GM21447 (cell line): ENCODE measurements around the gene THG1L.
"Not testable (repeated sequence)": the region's sequence is repeated elsewhere in the genome, so short reads cannot be mapped to it uniquely, and the experiment has no call there.

Experiments
- ATAC-seq: cut with Tn5 transposase; IDR thresholded peaks from one replicate; pipeline ENCODE4 v1.9.1; 2021; ENCODE audit not compliant: unreplicated experiment

Gene THG1L

DNA sequence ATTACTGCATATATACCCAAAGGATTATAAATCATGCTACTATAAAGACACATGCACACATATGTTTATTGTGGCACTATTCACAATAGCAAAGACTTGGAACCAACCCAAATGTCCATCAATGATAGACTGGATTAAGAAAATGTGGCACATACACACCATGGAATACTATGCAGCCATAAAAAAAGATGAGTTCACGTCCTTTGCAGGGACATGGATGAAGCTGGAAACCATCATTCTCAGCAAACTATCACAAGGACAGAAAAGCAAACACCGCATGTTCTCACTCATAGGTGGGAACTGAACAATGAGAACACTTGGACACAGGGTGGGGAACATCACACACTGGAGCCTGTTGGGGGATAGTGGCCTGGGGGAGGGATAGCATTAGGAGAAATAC, 4.6 kb upstream of the THG1L start:
- ATAC-seq: not testable (repeated sequence)

DNA sequence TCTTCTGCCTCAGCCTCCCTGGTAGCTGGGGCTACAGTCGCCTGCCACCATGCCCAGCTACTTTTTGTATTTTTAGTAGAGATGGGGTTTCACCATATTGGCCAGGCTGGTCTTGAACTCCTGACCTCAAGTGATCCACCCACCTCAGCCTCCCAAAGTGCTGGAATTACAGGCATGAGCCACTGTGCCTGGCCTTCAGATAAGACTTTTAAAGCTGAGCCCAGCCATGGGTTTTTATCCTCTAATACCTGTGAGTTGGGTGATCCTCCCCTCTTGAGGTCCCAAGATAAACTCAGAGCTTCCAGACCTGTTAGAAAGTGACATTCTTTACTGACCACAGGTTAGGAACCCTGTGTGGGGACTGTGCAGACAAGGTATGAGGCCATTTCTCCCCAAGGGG, 3.4 kb upstream of the THG1L start:
- ATAC-seq: not testable (repeated sequence)

GRCh38 chr5:157729858-157730257, 1.4 kb upstream of the THG1L start:
- ATAC-seq: peak; percentile 62

GRCh38 chr5:157730900-157731271, 334 bp upstream of the THG1L start:
- no peak for ATAC-seq

DNA sequence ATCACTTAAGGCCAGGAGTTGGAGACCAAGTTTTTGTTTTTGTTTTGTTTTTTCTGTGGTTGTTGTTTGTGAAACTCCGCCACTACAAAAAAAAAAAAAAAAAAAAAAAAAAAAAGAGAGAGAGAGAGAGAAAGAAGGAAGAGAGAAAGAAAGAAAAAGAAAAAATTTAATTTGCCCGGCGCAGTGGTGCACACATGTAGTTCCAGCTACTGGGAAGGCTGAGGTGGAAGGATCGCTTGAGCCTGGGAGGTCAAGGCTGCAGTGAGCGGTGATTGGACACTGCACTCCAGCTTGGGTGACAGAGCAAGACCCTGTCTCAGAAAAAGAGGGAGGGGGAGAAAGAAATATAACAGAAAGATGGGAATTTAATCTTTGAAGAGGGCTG, 902 bp downstream of the THG1L start:
- ATAC-seq: no peak

- ATAC-seq: no peak
Observed at GRCh38 chr5:157732596-157733262, 1.5 kb downstream of the THG1L start.

GRCh38 chr5:157734436-157734835, 3.2 kb downstream of the THG1L start:
- ATAC-seq: no peak

DNA sequence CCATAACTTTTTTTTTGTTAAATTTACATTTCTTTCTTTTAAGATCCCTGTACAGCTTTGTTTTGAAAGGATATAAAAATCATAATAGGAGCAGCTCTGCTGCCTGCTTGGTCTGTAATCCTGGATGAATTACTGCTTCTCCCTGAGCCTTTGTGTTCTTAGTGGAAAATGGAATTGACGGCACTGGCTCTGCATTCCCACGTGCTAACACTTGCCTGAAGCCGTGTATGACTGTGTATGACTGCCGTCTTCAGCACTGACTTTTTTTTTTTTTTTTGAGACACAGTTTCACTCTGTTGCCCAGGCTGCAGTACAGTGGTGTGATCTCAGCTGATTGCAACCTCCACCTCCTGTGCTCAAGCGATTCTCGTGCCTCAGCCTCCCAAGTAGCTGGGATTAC, 4.8 kb downstream of the THG1L start:
- no peak for ATAC-seq

DNA sequence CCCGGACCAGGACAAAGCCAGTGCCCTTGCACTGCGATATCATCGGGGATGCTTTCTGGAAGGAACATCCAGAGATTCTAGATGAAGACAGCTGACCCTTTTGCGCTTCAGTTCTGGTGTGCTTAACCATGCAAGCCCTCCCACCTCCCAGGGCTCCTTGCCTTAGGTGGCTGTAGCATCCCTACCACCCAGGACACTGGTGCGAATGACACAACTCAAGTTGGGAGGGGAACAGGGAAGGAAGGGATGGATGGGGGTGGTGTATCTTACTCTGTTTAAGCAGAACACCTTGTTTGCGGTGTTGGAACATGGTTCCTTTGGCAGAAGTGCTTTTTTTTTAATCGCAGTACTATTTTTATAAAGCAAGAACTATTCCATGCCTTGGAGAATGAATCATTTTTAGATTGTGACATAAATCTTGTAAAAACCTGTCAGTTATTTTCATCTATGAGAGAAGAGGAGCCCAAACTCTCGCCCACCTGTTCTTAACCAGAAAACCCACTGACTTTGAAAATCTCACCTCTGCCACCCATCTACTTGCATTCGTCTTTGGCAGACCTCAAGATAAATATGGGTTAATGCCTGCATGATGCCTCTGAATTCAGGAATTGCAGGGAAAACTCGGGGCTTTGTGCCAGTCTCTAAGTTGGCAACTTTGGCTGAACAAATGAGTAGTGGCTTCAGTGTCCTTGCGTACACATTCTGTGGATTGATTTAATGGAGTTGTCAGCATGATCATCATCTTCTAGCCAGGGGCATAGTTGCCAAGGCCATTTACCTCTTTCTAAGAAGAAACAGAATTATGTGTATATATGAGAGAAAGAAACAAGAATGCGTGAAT, 8.4 kb downstream of the THG1L start:
- ATAC-seq: no peak

DNA sequence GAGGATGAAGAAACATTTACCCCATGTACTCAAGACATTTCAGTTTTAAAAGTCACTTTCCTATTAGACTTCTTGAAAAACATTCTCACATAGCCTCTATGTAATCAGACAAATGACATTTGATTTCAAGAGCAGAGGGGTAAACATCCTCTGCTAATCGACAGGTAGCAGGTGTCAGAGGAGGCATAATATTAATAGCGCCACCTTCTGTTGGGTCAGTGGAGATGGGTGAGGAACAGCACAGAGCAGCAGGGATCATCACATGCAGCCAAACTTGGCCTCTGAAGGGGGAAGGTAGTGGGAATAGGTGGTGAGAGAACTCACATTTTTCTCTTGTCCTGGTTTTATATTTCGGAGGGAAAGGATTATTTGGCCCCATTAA, 9.0 kb downstream of the THG1L start:
- ATAC-seq: no peak

- no peak for ATAC-seq
Observed at GRCh38 chr5:157741131-157741530, 9.9 kb downstream of the THG1L start.

GRCh38 chr5:157743163-157744050, 12.2 kb downstream of the THG1L start, which contains the start of gene LSM11:
Gene LSM11, plus strand, starts transcription at chr5:157743712. Its CDS starts 39 bp downstream, at chr5:157743751.
- peak; percentile 86 for ATAC-seq

- peak; percentile 11 for ATAC-seq
Observed at GRCh38 chr5:157744051-157745011, 13.1 kb downstream of the THG1L start.

DNA sequence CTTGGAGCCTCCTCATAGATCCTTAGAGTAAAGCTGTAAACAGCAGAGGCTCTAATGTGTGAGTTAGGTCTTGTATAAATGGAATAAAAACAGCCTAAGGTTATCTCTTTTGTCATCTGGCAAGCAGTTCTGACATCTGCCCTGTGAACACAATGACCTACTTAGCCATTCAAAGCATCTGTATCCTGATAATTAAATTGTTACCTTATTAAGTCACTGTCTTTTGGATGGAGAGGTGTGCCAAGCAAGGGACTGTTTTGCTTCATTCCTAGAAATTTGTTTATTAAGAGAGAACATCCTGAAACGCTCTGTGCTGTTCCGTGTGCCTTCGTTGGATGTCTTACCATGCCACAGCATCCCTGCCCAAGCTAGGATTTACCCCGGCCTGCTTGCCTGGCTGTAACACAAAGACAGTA, 13.8 kb downstream of the THG1L start:
- no peak for ATAC-seq

GRCh38 chr5:157747173-157747740, 16.0 kb downstream of the THG1L start:
- ATAC-seq: no peak

DNA sequence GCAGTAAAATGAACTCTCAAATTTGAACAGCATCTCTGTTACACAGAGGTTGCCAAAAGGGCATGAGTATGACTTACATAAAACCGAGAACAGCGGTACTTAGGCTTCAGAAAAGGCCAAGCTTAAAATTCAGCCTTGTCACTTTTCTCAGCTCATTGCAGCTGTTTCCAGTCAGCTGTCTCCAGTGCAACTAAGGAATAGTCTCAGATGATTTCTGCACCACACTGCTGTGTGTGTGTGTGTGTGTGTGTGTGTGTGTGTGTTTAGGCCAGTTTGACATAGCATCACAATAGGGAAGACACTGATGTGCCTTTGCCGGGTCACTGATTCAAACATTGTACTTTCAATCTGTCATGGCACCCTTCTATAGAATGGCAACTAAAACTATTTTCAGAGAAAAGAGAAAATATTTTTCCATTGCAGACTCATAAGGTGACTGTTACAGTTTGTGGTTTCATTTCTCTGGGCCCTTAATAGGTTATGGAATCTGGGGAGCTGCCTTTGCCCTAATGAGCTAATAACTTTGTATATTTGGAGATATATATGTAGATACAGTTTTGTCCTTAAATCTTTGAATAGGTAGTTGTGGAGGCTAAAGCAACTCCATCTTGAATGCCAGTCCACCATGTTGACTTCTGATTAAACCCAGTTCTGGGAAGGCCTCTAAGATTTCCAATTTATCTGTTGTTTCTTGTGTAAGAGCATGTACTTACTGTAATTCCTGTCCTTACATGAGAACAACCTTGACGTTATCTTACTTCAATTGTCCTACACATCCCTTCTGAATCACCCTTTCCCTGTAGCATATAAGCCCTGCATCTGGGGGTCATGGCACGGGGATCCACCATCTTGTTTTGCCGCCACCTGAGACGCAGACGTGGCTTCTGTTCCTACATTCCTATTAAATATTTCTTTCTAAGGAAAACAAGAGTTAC, 16.8 kb downstream of the THG1L start:
- ATAC-seq: no peak

GRCh38 chr5:157748760-157749461, 17.7 kb downstream of the THG1L start:
- no peak for ATAC-seq

- ATAC-seq: no peak
Observed at GRCh38 chr5:157749462-157749799, 18.2 kb downstream of the THG1L start.
